Natural killer cell treated with Interleukin-12 subunit alpha and Interleukin-12 subunit beta and Interleukin-15 and Interleukin-18, amount 100 ng/mL, for 72 hours (primary cell): ENCODE results near the gene OR51E1. TPM values are rescaled to one million over a fixed set of nuclear protein-coding genes. Genes with fewer than 3 reads are reported as not detected.

Experiments
- total RNA-seq, 2 donors: library from RNA; stranded (reverse); gene quantifications; one replicate each; pipeline ENCODE4 v1.2.3, GENCODE V29; 2022

OR51E1 gene
- total RNA-seq, 2 donors from 2014 or later: not detected

Other genes starting within 250 kb of the OR51E1 start
- gene OR52K2, start 194.7 kb upstream of the OR51E1 start, total RNA-seq: not detected
- not detected for gene OR52K1, start 161.3 kb upstream of the OR51E1 start, total RNA-seq
- not detected for gene OR52M1, start 98.8 kb upstream of the OR51E1 start, total RNA-seq
- gene OR52I2, start 62.2 kb upstream of the OR51E1 start, total RNA-seq: not detected
- not detected for gene OR52I1, start 49.9 kb upstream of the OR51E1 start, total RNA-seq
- 10 to 100 TPM; 12.6 to 15.3 TPM for gene TRIM68, start 35.8 kb upstream of the OR51E1 start, total RNA-seq
- gene OR51D1, start 6.5 kb upstream of the OR51E1 start, total RNA-seq: not detected
- gene OR51E2, start 53.9 kb downstream of the OR51E1 start, total RNA-seq: not detected
- gene MMP26, start 60.8 kb downstream of the OR51E1 start, total RNA-seq: not detected
- not detected for gene OR51F1, start 126.0 kb downstream of the OR51E1 start, total RNA-seq
- gene OR52R1, start 160.4 kb downstream of the OR51E1 start, total RNA-seq: not detected
- not detected for gene OR51F2, start 177.3 kb downstream of the OR51E1 start, total RNA-seq
- not detected for gene OR51S1, start 205.2 kb downstream of the OR51E1 start, total RNA-seq
- not detected for gene OR51T1, start 237.9 kb downstream of the OR51E1 start, total RNA-seq